ENCODE data around the gene WNK1. TPM values are rescaled to one million over a fixed set of nuclear protein-coding genes. Genes with fewer than 3 reads are reported as not detected.
"Not testable (repeated sequence)": the region's sequence is repeated elsewhere in the genome, so short reads cannot be mapped to it uniquely, and the experiment has no call there.

WNK1 gene
- 100 to 1,000 TPM; 110 to 145 TPM for total RNA-seq

DNA sequence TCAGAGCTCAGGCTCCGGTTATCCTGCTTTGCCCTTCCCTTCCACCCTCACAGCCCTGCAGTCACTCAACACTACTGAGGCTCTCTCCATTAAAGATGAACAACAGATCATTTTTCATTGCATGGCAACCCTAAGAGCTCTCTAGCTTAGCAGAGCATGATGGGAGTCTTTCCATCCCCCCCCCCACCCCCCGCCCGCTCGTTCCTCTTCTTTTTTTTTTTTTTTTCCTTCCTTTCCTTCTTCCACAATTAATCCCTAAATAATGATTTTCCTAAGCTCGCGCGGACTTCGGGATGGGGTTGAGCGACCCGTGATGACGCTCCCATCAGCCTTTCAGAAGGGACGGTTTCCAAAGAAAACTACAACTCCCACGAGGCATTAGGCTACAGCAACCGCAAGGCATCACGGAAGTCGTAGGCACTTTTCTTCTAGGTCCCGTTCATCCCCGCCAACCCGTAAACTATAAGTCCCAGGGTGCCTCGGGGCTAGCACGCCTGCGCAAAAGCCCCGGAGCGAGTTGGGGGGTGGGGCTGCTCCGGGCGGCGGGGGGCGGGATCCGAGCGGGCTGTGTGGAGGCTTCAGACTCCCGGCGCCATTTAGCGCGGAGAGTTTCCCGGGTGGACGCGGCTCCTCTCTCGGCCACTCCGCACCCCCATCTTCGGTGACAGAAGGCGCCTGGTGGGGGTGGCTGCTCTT is at the start of gene WNK1:
Gene WNK1, plus strand, starts transcription at position 581 of the 696 bp plus-strand sequence. CDS start 987 bp downstream, outside the sequence.
- ATAC-seq (peak; percentile 72 to 73), DNase-seq (ENCODE audit: low spot score in 2 of 2) (peak; percentile 95 to 96)
- no peaks in the 10 kb centered on the region for H3K9me3 Mint-ChIP-seq
- H3K27ac Mint-ChIP-seq: peak within 1 kb of the TSS in 1 of 2 donors; percentile 94
- peaks cover 18 to 35% of the 10 kb centered on the region in 2 donors for H3K36me3 Mint-ChIP-seq

DNA sequence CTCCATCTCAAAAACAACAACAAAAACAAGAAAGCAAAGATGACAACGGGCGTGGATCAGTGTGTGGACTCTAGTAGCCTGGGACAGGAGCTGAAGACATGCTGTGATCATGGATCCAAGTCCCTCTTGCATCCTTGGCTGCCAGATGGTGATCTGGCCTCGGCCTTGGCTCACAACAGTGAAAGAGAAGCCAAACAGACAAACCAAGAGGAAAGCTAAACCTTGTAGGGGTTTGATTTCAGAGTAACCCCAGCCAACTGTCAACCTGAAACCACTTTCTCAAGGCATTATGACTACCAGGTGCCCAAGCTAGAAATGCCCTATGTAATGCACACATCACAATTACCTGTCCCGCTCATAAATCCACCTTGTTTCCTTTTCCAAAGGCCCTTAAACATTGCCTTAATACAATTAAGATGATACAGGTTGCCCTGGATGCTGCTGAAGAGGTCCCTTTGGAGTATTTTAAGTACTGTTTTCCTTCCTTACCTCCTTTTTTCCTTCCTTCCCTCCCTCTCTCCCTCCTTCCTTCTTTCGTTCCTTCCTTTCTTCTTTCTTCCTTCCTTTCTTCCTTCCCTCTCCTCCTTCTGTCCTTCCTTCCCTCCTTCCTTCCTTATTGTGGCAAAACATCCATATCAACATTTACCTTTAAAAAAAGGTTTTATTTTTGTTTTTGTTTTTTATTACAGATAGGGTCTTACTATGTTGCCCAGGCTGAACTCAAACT is 47.7 kb upstream of the WNK1 start:
- ATAC-seq (peak in 1 of 2 donors; percentile 58), DNase-seq (ENCODE audit: low spot score in 2 of 2) (no peak)
- H3K27ac Mint-ChIP-seq: no peak overlapping the region
- peaks cover 0 to 10% of the 10 kb centered on the region in 2 donors for H3K36me3 Mint-ChIP-seq
- peaks cover 0 to 23% of the 10 kb centered on the region in 2 donors for H3K9me3 Mint-ChIP-seq

DNA sequence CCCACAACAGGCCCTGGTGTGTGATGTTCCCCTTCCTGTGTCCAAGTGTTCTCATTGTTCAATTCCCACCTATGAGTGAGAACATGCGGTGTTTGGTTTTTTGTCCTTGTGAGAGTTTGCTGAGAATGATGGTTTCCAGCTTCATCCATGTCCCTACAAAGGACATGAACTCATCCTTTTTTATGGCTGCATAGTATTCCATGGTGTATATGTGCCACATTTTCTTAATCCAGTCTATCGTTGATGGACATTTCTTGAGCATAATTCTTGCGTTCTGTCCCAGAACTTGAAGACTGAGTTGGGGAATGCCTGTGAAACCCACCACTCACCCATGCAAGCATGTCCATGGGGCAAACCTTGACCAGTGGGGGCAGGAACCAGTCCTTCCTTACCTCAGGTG is 44.3 kb upstream of the WNK1 start:
- H3K36me3 Mint-ChIP-seq; H3K27ac Mint-ChIP-seq; H3K9me3 Mint-ChIP-seq; DNase-seq (ENCODE audit: low spot score in 2 of 2); ATAC-seq: not testable (repeated sequence)

DNA sequence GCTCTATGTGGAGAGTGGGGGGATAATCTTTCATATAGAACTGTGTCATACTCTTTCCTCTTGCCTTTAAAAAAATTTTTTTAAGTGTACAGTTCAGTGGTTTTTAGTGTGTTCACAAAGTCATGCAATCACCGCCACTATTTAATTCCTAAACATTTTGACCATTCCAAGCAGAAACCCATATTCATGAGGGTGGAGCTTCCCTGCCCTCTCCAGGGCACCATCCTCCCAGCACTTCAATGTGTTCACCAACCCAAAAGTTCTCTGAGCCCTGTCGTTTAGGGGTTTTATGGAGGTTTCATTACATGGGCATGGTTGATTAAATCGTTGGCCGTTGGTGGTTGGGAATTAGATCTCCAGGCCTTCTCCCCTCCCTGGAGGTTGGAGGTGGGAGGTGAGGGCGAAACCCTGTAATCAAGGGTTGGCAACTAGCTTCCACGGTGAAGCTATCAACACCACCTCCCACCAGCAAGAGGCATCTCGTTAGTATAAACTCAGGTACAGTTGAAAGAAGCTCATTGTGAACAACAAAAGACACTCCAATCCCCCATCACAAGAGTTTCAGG is 42.8 kb upstream of the WNK1 start:
- Mint-ChIP-seq H3K36me3 (peaks cover 0 to 8% of the 10 kb centered on the region in 2 donors), H3K9me3 (peaks cover 0 to 4% of the 10 kb centered on the region in 2 donors), H3K27ac (no peak overlapping the region)
- ATAC-seq (no peak), DNase-seq (ENCODE audit: low spot score in 2 of 2) (no peak)

DNA sequence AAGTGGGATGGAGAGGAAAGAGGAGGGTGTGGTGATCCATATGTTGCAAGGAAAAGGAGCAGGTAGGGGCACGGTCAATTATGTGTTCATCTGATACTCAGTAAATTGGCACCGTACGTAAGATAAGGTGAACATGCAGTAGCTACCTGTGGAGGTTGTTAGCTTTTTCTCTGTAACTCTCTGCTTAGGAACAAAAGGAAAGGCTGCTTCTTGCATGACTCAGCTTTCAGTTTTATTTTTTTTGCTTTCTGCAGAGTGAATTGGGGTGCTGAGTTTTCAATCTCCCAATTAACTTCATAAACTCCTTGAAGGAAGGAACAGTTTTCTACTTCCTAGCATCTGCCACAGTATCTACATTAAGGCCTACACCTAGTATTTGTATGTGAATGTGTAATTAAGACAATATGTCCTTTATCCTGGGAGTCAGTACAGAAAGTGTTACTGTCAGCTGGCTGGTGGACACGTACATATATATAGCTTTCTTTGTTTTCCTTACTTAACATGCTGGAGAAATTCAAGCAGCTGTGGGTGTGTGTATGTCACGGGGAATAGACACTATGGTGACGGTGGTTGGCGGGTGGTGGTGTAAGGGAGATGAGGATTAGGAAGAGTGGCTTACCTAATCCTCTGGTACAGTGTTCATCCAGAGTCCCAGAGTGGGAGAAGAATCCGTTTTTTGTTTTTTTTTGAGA is 40.1 kb upstream of the WNK1 start:
- Mint-ChIP-seq H3K9me3 (peaks cover 0 to 4% of the 10 kb centered on the region in 2 donors), H3K27ac (peak overlapping the region in 1 of 2 donors; percentile 70), H3K36me3 (peaks cover 0 to 8% of the 10 kb centered on the region in 2 donors)
- no peak for DNase-seq (ENCODE audit: low spot score in 2 of 2)
- no peak for ATAC-seq

DNA sequence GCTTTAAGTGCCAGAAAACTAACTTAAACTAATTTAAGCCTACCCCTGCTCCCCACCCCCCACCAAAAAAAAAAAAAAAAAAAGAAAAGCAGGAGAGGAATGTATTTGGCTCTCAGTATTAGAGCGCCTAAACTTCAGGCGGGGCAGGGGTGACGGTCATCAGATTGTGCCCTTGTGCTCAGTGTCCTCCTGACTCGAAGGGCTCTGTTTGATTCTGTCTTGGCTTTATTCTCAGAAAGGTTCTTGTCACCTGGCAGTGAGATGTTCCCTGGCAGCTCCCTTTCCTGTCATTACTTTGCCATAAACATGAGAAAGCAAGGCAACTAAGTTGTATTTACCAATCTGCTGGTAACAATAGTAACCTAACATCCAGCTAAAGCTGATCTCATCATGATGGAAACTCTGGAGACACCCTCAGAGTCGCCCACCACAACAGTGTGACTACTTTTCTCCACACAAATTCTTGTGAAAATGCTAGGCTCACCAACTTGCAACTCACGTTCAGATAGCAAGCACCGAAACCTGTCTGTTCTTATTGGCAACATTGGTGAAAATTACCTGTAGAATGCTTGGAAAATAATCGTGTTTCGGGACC is 39.0 kb upstream of the WNK1 start:
- peak; percentile 71 to 87 for ATAC-seq
- H3K36me3 Mint-ChIP-seq: peaks cover 0 to 4% of the 10 kb centered on the region in 2 donors
- peaks cover 0 to 3% of the 10 kb centered on the region in 2 donors for H3K9me3 Mint-ChIP-seq
- H3K27ac Mint-ChIP-seq: peak overlapping the region in 1 of 2 donors; percentile 90
- DNase-seq (ENCODE audit: low spot score in 2 of 2): no peak

DNA sequence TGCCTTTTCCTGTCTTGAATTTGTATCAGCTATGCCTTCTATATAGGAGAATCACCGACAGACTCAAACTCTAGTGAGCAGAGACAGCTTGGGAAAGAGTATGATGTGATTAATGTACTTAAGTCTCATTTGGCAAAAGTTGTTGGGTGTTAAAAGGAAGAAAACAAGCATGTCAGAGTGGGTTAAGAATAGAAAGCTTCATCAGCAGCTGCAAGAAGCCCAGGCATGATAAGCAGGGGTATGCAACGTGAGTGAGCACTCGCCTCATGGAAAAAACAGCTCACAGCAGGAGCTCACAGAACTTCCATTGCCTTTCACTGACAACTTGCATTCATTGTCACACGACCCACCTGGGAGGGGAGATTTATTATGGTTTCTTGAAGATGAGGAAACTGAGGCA is 35.9 kb upstream of the WNK1 start:
- H3K9me3 Mint-ChIP-seq: peaks cover 0 to 4% of the 10 kb centered on the region in 2 donors
- peaks cover 0 to 12% of the 10 kb centered on the region in 2 donors for H3K36me3 Mint-ChIP-seq
- peak overlapping the region; percentile 18 to 19 for H3K27ac Mint-ChIP-seq
- no peak for DNase-seq (ENCODE audit: low spot score in 2 of 2)
- peak; percentile 61 to 65 for ATAC-seq

DNA sequence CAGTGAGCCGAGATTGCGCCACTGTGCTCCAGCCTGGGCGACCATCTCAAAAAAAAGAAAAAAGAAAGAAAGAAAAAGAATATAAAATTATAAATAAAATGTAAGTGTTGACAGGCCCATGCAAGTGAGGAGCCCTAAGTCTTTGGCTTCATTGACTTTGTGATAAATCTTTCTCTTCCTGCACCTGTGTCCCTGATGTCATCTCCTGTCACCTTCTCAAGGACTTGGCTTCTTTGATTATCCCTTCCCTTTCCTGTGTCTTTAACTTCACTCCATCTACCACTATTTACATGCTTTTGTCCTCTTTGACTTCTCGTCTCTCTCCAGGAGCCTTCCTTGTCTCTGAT is 33.6 kb upstream of the WNK1 start:
- H3K9me3 Mint-ChIP-seq: peaks cover 0 to 4% of the 10 kb centered on the region in 2 donors
- peak in 1 of 2 donors; percentile 2 for ATAC-seq
- no peak for DNase-seq (ENCODE audit: low spot score in 2 of 2)
- H3K27ac Mint-ChIP-seq: peak overlapping the region; percentile 72 to 81
- peaks cover 0 to 12% of the 10 kb centered on the region in 2 donors for H3K36me3 Mint-ChIP-seq

DNA sequence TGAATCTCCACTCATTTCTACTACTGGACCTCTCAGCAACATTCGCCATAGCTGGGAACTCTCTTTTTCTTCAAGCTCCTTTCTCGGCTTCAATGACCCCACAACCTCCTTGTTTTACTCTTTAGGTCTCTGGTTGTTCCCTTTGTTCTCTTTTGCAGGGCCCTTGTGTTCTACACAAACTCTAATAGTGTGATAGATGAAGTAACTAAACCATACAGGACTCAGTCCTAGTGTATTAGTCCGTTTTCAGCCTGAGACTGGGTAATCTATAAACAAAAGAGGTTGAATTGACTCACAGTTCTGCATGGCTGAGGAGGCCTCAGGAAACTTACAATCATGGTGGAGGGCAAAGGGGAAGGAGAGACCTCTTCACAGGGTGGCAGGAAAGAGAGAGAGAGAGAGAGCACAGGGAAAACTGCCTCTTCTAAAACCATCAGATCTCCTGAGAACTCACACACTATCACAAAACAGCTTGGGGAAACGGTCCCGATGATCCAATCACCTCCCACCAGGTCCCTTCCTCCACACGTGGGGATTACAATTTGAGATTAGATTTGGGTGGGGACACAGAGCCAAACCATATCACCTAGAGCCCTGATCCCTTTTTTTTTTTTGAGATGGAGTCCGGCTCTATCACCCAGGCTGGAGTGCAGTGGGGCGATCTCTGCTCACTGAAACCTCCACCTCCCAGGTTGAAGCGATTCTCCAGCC is 32.0 kb upstream of the WNK1 start:
- peaks cover 0 to 16% of the 10 kb centered on the region in 2 donors for H3K36me3 Mint-ChIP-seq
- peaks cover 0 to 4% of the 10 kb centered on the region in 2 donors for H3K9me3 Mint-ChIP-seq
- no peak for DNase-seq (ENCODE audit: low spot score in 2 of 2)
- ATAC-seq: no peak
- peak overlapping the region; percentile 6 to 81 for H3K27ac Mint-ChIP-seq

DNA sequence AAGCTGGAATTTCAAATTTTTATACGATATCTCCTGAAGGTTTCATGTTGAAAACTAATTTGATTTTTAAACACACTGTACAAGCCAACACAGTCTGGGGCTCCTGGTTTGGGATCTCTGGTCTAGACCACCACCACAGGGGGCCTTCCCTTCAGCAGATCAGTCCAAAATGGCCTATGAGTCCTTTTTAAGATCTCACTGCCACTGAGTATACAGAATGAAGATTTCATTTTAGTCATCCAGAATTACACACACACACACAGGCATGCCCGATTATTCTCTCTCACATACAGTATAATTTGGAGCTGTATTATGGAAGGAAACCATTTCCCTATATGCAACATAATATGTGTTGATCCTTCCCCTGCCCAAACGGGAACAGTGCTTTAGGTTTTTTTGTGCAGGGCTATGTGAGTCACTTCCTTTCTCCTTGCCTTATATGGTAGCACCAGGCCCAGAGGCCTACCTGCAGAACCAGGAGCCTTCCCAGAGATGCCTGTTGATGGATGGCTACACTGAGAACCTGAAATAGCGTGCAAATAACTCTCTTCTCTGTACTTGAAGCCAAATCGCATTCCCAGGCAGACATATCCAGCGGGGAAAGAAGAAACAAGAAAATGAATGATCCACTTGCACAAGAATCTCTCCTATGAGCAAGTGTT is 28.1 kb upstream of the WNK1 start:
- peak overlapping the region; percentile 69 to 93 for H3K27ac Mint-ChIP-seq
- DNase-seq (ENCODE audit: low spot score in 2 of 2): peak in 1 of 2 donors; percentile 22
- peaks cover 0 to 4% of the 10 kb centered on the region in 2 donors for H3K9me3 Mint-ChIP-seq
- peak; percentile 60 to 77 for ATAC-seq
- peaks cover 0 to 18% of the 10 kb centered on the region in 2 donors for H3K36me3 Mint-ChIP-seq

DNA sequence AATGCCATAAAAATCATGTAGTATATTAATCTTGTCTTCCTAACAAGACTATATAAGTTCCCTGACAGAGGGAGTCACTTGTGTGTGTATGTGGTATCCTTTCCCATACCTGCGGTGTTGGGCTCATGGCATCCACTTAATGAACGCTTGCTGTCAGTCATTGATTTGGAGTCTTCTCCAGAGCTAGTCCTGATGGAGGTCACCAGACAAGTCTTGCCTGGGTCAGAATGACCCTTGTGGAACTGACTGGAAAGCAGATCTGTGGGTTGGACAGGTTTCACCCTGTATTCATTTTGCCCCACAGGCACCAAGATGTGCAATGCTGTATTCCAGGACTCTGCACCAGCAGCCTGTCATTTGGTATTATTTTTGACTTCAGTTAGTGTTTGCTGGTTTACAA is 27.3 kb upstream of the WNK1 start:
- DNase-seq (ENCODE audit: low spot score in 2 of 2) (no peak), ATAC-seq (no peak)
- Mint-ChIP-seq H3K36me3 (peaks cover 0 to 25% of the 10 kb centered on the region in 2 donors), H3K27ac (no peak overlapping the region), H3K9me3 (peaks cover 0 to 4% of the 10 kb centered on the region in 2 donors)

DNA sequence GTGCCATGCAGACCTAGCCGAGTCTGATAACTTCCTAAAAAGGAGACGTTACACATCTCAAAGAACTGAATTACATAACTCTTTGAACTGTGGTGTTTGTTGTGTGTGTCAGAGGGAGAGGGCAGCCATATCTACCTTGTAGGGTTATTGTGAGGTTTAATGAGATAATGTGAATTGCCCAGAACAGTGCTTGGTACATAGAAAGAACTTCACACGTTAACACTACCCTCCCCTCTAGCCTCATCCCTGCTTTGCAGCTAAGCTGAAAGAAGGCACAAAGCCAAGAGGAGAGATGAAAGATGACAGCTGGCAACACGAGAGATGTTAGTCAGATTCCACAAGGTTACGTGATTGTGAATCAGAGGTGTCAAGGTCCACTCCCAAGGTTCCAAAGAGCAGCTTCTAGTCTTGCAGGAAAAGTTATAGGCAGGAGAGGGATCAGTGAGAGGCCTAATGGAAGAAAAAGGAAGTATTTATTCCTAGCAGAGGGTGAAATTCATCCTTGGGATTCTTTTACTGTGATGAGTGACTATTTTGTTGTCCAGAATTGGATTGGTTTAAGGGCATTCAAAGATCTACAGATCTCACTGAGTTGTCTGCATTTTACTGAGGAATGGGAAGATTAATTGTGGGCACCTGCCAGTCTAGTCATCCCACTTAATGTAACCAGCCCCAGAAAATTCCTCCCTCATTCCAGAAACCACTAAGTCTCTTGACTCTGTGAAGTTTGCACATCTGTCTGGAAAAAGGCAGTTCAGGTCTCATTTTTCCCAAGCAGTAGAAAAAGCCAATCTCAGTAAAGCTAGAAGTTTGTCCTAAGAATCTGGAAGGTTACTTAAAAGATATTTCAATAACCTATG is 25.9 kb upstream of the WNK1 start:
- DNase-seq (ENCODE audit: low spot score in 2 of 2) (no peak), ATAC-seq (peak; percentile 52 to 76)
- Mint-ChIP-seq H3K36me3 (peaks cover 0 to 27% of the 10 kb centered on the region in 2 donors), H3K9me3 (peaks cover 4 to 14% of the 10 kb centered on the region in 2 donors), H3K27ac (no peak overlapping the region)

DNA sequence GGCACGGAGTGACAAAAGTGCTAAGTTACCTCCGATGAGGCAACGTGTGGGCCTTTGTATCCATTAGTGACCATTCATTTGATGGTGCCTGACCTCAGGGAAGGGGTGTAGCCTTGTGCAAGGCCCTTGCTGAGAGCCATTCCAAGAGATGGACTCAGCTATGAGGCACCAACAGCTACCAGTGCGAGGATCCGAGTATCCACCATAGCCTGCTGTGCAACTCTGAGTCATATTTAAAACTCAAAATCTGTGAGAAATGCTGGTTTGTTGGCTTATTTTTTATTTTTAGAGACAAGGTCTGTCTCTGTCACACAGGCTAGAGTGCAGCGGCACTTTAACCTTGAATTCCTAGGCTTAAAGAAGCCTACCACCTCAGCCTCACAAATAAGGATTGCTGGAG is 25.1 kb upstream of the WNK1 start:
- H3K27ac Mint-ChIP-seq: no peak overlapping the region

DNA sequence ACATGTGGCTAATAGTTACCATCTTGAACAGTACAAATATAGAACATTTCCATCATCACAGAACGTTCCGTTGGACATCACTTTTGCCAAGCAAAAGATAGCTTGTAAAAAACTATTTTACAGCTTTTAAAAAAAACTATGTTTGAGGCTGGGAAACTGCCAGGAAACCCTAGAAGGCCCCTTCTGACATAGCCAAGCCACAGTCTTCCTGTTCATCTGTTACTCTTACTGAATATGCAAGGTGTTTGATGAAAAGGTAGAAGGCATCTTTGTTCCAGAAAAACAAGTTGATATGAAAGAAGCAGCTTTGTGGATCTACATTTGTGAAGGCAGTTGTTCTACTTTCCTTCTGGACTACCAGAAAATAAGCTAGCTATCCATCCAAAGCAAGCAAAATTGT is 23.6 kb upstream of the WNK1 start:
- H3K9me3 Mint-ChIP-seq: peaks cover 4 to 15% of the 10 kb centered on the region in 2 donors
- peaks cover 0 to 27% of the 10 kb centered on the region in 2 donors for H3K36me3 Mint-ChIP-seq
- DNase-seq (ENCODE audit: low spot score in 2 of 2) (no peak), ATAC-seq (peak in 1 of 2 donors; percentile 43)
- H3K27ac Mint-ChIP-seq: no peak overlapping the region

More for the DNA sequence above, 25.1 kb upstream of the WNK1 start:
- H3K9me3 Mint-ChIP-seq: peaks cover 4 to 15% of the 10 kb centered on the region in 2 donors
- no peak for ATAC-seq
- no peak for DNase-seq (ENCODE audit: low spot score in 2 of 2)
- peaks cover 0 to 27% of the 10 kb centered on the region in 2 donors for H3K36me3 Mint-ChIP-seq
